HG03060 (cell line): ENCODE data around the gene ATP5PB.

Experiments
- ATAC-seq: cut with Tn5 transposase; IDR thresholded peaks from one replicate; pipeline ENCODE4 v1.9.1; 2021; ENCODE audit warnings: low read depth, moderate number of reproducible peaks; ENCODE audit not compliant: unreplicated experiment

The ATP5PB gene

GRCh38 chr1:111474106-111474505 lies 24.8 kb downstream of the ATP5PB start:
- no peak for ATAC-seq

DNA sequence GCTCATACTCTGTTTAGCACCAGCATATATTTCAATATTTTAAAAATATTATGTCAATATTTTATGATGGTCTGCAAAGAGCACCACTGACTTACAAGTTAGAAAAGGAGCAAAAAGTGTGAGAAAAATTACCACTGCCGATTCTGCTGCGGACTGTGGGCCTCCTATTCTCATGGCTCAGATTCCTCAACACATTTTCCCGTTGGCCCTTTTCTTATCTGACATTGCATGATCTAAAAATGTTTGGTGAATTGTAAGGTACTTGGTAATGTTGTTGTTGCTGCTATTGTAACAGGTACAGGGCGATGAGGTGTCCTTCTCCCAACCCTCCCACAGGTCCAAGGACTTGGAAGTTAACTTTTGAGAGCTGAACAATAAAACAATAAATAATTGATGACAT lies 25.3 kb downstream of the ATP5PB start:
- no peak for ATAC-seq

DNA sequence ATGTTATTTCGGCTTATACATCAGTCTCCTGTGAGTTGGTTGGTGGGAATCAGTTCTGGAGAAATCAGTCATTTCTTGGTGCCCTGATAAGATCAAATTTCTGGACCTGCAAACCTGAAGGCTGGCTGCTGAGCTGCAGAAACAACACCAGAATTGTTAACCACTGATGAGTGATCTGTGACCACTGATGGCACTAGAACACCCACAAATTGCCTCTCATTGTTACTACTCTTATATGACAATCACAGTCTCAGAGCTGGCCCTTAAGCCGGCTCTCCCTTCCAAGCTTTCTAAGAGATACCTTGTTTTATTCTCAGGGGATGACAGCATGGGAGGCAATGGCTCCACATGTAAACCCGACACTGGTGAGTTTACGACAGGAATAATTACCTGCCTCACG lies 26.4 kb downstream of the ATP5PB start:
- no peak for ATAC-seq

- ATAC-seq = no peak
Measured at GRCh38 chr1:111476214-111476613, 26.9 kb downstream of the ATP5PB start.

DNA sequence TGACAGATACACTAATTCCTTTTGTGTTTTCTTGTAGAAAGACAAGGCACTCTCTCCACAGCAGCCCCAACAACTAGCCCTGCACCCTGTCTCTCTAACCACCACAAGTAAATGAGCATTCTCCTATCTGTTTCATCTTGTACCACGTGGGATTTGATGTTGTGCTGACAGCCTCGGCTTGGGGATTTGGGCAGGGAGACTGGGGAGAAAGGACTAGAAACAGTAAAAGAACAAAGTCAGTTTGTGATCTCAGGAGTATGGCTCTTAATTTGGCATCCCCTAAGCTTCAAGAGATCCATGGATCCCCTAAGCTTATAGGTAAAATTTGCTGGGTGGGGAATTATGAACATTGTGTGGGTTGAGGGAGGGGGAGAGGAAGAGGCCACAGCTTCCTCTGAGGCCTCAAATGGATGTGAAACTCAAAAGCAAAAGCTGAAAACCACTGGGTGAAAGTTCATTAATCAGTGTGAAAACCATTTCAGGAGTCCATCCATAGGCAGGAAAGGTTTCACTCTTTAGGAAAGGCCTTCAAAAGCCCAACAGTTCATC lies 27.6 kb downstream of the ATP5PB start:
- no peak for ATAC-seq

GRCh38 chr1:111480674-111481073 lies 31.4 kb downstream of the ATP5PB start:
- ATAC-seq = no peak

- no peak for ATAC-seq
Measured at GRCh38 chr1:111481387-111482221, 32.3 kb downstream of the ATP5PB start.

GRCh38 chr1:111483166-111483565 lies 33.9 kb downstream of the ATP5PB start:
- no peak for ATAC-seq

DNA sequence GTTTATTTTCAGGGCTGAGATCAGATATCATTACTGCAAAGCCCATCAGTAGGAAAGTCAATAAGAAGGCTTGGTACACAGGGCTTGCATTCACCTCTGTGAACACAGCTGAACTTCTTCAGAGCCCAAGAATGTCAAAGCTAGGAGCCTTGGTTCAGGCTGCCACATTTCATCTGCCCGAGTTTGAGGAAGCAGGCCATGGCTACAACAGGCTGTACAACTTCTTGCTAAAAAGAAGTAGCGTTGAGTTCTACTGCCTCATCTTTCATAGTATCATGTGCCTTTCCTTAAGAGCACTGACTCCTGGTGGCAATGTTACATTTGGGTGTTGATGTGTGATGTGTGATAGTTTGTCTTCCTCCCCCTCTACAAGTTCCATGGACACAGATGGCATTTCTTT lies 34.6 kb downstream of the ATP5PB start:
- ATAC-seq = no peak

GRCh38 chr1:111484391-111485026 lies 35.2 kb downstream of the ATP5PB start:
- ATAC-seq = no peak

GRCh38 chr1:111486431-111486830 lies 37.2 kb downstream of the ATP5PB start:
- ATAC-seq = no peak

DNA sequence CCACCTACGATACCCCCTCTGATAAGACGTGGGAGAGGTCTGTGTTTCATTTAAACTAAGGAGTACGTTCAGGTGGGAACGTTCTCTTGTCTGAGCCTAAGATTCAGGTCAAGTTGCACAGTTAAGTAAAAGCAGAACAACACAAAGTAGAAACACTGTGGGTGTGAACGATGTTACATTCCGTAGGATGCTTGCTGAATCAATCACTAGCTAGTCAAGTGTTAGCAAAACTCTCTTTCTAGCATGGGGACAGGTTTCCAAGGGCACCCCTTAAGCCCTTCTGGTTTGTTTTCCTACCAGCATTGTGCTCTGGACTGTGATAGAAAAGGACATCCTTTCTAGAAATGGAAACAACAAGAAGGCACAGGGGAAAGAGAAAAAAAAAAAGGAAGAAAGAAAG lies 37.9 kb downstream of the ATP5PB start:
- no peak for ATAC-seq

- no peak for ATAC-seq
Measured at GRCh38 chr1:111488669-111489068, 39.4 kb downstream of the ATP5PB start.

- no peak for ATAC-seq
Measured at GRCh38 chr1:111489604-111490003, 40.3 kb downstream of the ATP5PB start.

DNA sequence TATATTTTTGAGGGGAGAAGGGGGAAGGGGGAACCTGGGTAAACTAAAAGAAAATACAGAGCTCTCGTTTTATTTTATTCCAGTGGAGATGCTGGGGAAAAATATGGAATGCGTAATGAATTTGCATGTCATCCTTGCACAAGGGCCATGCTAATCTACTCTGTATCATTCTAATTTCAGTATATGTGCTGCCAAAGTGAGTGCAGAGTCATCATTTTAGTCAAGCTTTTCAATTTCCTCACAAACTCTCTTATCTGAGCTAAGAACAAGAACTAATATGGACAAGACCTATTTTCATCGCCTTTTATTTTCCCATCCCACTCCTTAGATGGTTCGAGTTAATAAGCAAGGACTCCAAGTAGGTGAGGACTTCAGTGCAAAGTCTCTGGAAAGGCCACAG lies 41.0 kb downstream of the ATP5PB start:
- ATAC-seq = no peak

GRCh38 chr1:111491070-111491469 lies 41.8 kb downstream of the ATP5PB start:
- no peak for ATAC-seq

- ATAC-seq = no peak
Measured at GRCh38 chr1:111496398-111496797, 47.1 kb downstream of the ATP5PB start.

- no peak for ATAC-seq
Measured at GRCh38 chr1:111497592-111497991, 48.3 kb downstream of the ATP5PB start.

GRCh38 chr1:111499026-111499785 lies 49.9 kb downstream of the ATP5PB start:
- no peak for ATAC-seq

DNA sequence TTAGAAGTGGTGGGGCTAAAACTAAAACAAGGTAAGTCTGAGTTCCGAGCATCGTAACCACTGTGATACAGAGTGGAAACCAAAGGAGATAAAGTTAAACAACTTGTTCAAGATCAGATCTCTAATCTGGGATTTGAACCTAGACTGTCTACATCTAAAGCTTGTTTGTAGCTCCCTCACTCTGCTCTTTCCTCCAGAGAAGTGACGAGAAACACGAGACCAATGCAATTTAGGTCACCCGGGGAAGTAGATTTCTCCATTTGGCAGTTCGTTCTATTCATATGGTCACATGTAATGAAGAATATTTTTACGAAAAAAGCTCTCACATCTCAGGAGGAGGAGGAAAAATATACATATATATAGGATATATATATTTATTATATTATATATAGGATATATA lies 52.4 kb downstream of the ATP5PB start:
- no peak for ATAC-seq

DNA sequence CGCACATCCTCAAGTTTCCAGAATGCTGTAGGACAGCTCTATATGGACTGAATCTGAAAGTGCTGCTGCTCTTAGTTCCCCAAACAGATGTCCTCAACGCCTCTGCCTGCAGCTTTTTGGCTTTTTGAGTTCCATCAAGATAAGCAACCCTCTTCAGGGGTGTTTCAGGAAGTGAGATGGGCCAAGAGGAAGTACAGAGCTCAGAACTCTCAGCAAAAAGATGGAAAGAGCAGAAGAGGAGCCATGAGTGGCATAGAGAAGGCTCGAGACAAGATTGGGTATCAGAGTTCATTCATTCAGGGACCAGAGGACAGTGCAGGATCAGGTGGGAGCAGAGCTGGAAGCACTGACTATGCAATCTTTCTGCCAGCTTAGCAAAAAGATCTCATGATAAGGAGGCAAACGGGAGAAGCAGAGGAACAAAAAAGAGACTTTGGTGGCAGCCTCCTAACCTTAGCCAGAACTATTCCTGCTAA lies 54.4 kb downstream of the ATP5PB start, which contains the start of the genes ADORA3 and TMIGD3:
ADORA3 (minus strand) TSS at position 49 of the 476 bp plus-strand sequence. CDS start 279 bp downstream, outside the sequence.
TMIGD3 (minus strand) TSS at position 49 of the 476 bp plus-strand sequence. CDS start 279 bp downstream, outside the sequence.
- no peak for ATAC-seq
